HepG2 (cell line): ENCODE results near the gene SLC29A1. TPM values are rescaled to one million over a fixed set of nuclear protein-coding genes. Genes with fewer than 3 reads are reported as not detected.
A peak's percentile ranks its signal among the peaks of the same experiment; 100 is the strongest.

Experiments
- ATAC-seq: fragments of 200-7000 bp; cut with Tn5 transposase; 3 replicates; pipeline ENCODE4 v1.9.1; 2020; ENCODE audit warnings: mild to moderate bottlenecking, moderate library complexity
- BruUV-seq: library from RNA; stranded (reverse); fragments of 400-500 nt; replicated peaks from 2 replicates; lab custom pipeline; 2021; lab: Mats Ljungman, UMichigan
- CTCF ChIA-PET: fragments of 300-600 bp; formaldehyde crosslinking; extraction: SDS; loops from one replicate; lab custom pipeline; 2021; ENCODE audit warnings: low total read pairs, inconsistent platforms, low intra/inter-chr PET ratio; lab: Yijun Ruan, JAX
- POLR2A ChIA-PET: fragments of 350-600 bp; sonication (Branson Sonifier 250); formaldehyde crosslinking; loops from one replicate; lab custom pipeline; 2020; ENCODE audit warnings: antibody characterized with exemption, inconsistent platforms; lab: Yijun Ruan, JAX
- DNase-seq: peaks from one replicate; pipeline ENCODE4 v3.0.0-alpha.2; 2015; ENCODE audit warnings: low spot score
- FAIRE-seq: peaks from 3 replicates; lab custom pipeline; 2011; peaks lifted over from hg19 to GRCh38; lab: Jason Lieb, UNC
- H2AFZ ChIP-seq: one replicate; pipeline ENCODE4 v1.6.1; 2011; ENCODE audit warnings: low read length, inconsistent platforms
- H3K27ac ChIP-seq: fragments of 300-600 bp; 3 replicates; pipeline ENCODE4 v1.8.0; 2011; ENCODE audit warnings: mixed run types, mild to moderate bottlenecking, mixed read lengths, low read length, inconsistent platforms; ENCODE audit not compliant: insufficient read depth; ENCODE audit errors: extremely low read length
- H3K27me3 ChIP-seq, 2 experiments: fragments of 200-600 bp in 1 of 2; 2 replicates in 1 of 2; 3 replicates in 1 of 2; pipeline versions ENCODE4 v1.6.0 to v1.8.0; 2011; ENCODE audit warnings: low read length in 2 of 2, mild to moderate bottlenecking in 2 of 2, moderate library complexity in 2 of 2, inconsistent platforms in 1 of 2; ENCODE audit not compliant: insufficient read depth in 2 of 2, control insufficient read depth in 1 of 2
- H3K36me3 ChIP-seq, 2 experiments: fragments of 200-600 bp in 1 of 2; replicated peaks in 1 of 2; 2 replicates in 1 of 2; 3 replicates in 1 of 2; pipeline versions ENCODE4 v1.5.1 to v1.8.0; 2011; ENCODE audit warnings: low read length in 2 of 2, inconsistent platforms in 1 of 2; ENCODE audit not compliant: insufficient read depth in 2 of 2, control insufficient read depth in 1 of 2
- H3K4me1 ChIP-seq: 2 replicates; pipeline ENCODE4 v1.5.1; 2012; ENCODE audit warnings: low read length, inconsistent platforms; ENCODE audit not compliant: insufficient read depth
- H3K4me2 ChIP-seq: 2 replicates; pipeline ENCODE4 v1.6.0; 2011; ENCODE audit warnings: low read depth, low read length, inconsistent platforms
- H3K4me3 ChIP-seq, 3 experiments: fragments of 200-600 bp in 1 of 3; sonication (generic), shearing (Covaris generic) in 1 of 3; replicated peaks in 1 of 3; 2 replicates each; pipeline ENCODE4 v1.5.1; 2011 to 2016; ENCODE audit warnings: low read length in 3 of 3, inconsistent platforms in 2 of 3, low read depth in 2 of 3, mild to moderate bottlenecking in 2 of 3, control low read depth in 1 of 3, mixed read lengths in 1 of 3; ENCODE audit not compliant: insufficient read depth in 1 of 3
- H3K79me2 ChIP-seq: one replicate; pipeline ENCODE4 v1.6.1; 2011; ENCODE audit warnings: low read length, inconsistent platforms; ENCODE audit not compliant: insufficient read depth
- H3K9ac ChIP-seq: 2 replicates; pipeline ENCODE4 v1.6.0; 2011; ENCODE audit warnings: mild to moderate bottlenecking, low read depth, low read length, inconsistent platforms; ENCODE audit not compliant: insufficient read depth
- H3K9me3 ChIP-seq: 2 replicates; pipeline ENCODE4 v1.5.1; 2012; ENCODE audit warnings: mild to moderate bottlenecking, low read length
- H4K20me1 ChIP-seq: 2 replicates; pipeline ENCODE4 v1.6.0; 2011; ENCODE audit warnings: inconsistent platforms, mild to moderate bottlenecking, low read length, moderate library complexity; ENCODE audit not compliant: insufficient read depth
- AGO2 ChIP-seq: fragments of 200-400 bp; formaldehyde crosslinking; optimal IDR thresholded peaks from 2 replicates; pipeline ENCODE3; 2017; ENCODE audit warnings: mild to moderate bottlenecking, low read depth, low read length, moderate library complexity
- ATF2 ChIP-seq: sonication (generic); formaldehyde crosslinking; IDR thresholded peaks from 2 replicates; pipeline ENCODE4 v1.4.0; 2020; ENCODE audit warnings: missing genetic modification reagents
- ELK4 ChIP-seq: sonication (generic); formaldehyde crosslinking; IDR thresholded peaks from 2 replicates; pipeline ENCODE4 v1.9.0; 2021; ENCODE audit warnings: missing genetic modification reagents, borderline replicate concordance
- MIXL1 ChIP-seq: IDR thresholded peaks from 2 replicates; pipeline ENCODE4 v1.6.1; 2016
- PAF1 ChIP-seq: IDR thresholded peaks from 2 replicates; pipeline ENCODE4 v1.6.1; 2016; ENCODE audit warnings: missing genetic modification reagents, missing compliant biosample characterization
- PCBP2 ChIP-seq: fragments of 200-400 bp; formaldehyde crosslinking; optimal IDR thresholded peaks from 2 replicates; pipeline ENCODE3; 2018; ENCODE audit warnings: low read length, low read depth; ENCODE audit not compliant: poor library complexity, severe bottlenecking
- POLR2G ChIP-seq: fragments of 200-400 bp; formaldehyde crosslinking; IDR thresholded peaks from 2 replicates; pipeline ENCODE4 v1.6.1; 2018; ENCODE audit warnings: mild to moderate bottlenecking, low read depth, low read length, moderate library complexity
- SALL1 ChIP-seq: sonication (generic); formaldehyde crosslinking; IDR thresholded peaks from 2 replicates; pipeline ENCODE4 v1.8.0; 2022; ENCODE audit warnings: mild to moderate bottlenecking, missing genetic modification reagents
- SSRP1 ChIP-seq: IDR thresholded peaks from 2 replicates; pipeline ENCODE4 v1.6.1; 2016; ENCODE audit warnings: control low read depth
- THAP11 ChIP-seq: IDR thresholded peaks from 2 replicates; pipeline ENCODE4 v1.6.1; 2016; ENCODE audit warnings: missing biosample characterization, missing genetic modification reagents
- ZFP91 ChIP-seq: sonication (generic); formaldehyde crosslinking; IDR thresholded peaks from 2 replicates; pipeline ENCODE4 v1.9.0; 2022; ENCODE audit warnings: missing genetic modification reagents, mild to moderate bottlenecking, borderline replicate concordance
- ZNF17 ChIP-seq: sonication (generic); formaldehyde crosslinking; IDR thresholded peaks from 2 replicates; pipeline ENCODE4 v1.5.0; 2020; ENCODE audit warnings: mild to moderate bottlenecking, missing genetic modification reagents
- ZNF337 ChIP-seq: sonication (generic); formaldehyde crosslinking; IDR thresholded peaks from 2 replicates; pipeline ENCODE4 v1.5.1; 2020; ENCODE audit warnings: missing genetic modification reagents, low read depth, mild to moderate bottlenecking, borderline replicate concordance
- ZNF576 ChIP-seq: sonication (generic); formaldehyde crosslinking; IDR thresholded peaks from 2 replicates; pipeline ENCODE4 v1.4.0; 2020; ENCODE audit warnings: mild to moderate bottlenecking, missing genetic modification reagents
- ZNF704 ChIP-seq: sonication (generic); formaldehyde crosslinking; IDR thresholded peaks from 2 replicates; pipeline ENCODE4 v1.8.1; 2023; ENCODE audit warnings: mild to moderate bottlenecking, inconsistent platforms, moderate library complexity, missing genetic modification reagents, borderline replicate concordance
- ZNF780A ChIP-seq: sonication (generic); formaldehyde crosslinking; IDR thresholded peaks from 2 replicates; pipeline ENCODE4 v1.8.0; 2022; ENCODE audit warnings: mild to moderate bottlenecking, missing genetic modification reagents, moderate library complexity
- WGBS: methylation state at CpG from one replicate; pipeline ENCODE4 v1.1.6; 2017; ENCODE audit warnings: low lambda C conversion rate; 5-methylcytosine and 5-hydroxymethylcytosine counted together
- in situ Hi-C: cut with HindIII; loops from 2 replicates; pipeline ENCODE4 v1.10.0; 2017; ENCODE audit warnings: low pct_unique_long_range_greater_than_20kb; ENCODE audit not compliant: extremely low pct_ligation_motif_present
- intact Hi-C: fragments of 100-400 bp; cut with micrococcal nuclease; formaldehyde crosslinking; loops from one replicate; pipeline ENCODE4 v1.10.0; 2022; ENCODE audit not compliant: unreplicated experiment
- polyA plus RNA-seq, 8 experiments: library from polyadenylated mRNA; depleted of rRNA in 3 of 8; stranded (reverse) in 7 of 8; unstranded in 1 of 8; fragments of >200 nt; fragmentation: Illumina TruSeq in 4 of 8; extraction: Trizol in 4 of 8; gene quantifications; 2 replicates each; pipeline versions ENCODE4 v1.2.1 to v1.2.3, GENCODE V29; 2011 to 2016; ENCODE audit warnings: low read depth in 4 of 8, missing spikeins in 1 of 8, mixed read lengths in 1 of 8; ENCODE audit not compliant: insufficient read depth in 1 of 8
- total RNA-seq, 5 experiments: library from RNA; depleted of rRNA; stranded (reverse); fragments of >200 nt; fragmentation: Illumina TruSeq; extraction: Trizol; gene quantifications; 2 replicates each; pipeline ENCODE4 v1.2.3, GENCODE V29; 2016; ENCODE audit warnings: low read depth in 1 of 5

The SLC29A1 gene
- total and polyA plus RNA-seq, 2 of the 13 experiments (the other 11 are each of a cell fraction or from before 2014, with no cell fraction given), result 43.2 to 106 TPM

- peak; percentile 68; the same call in 1 of the 2 replicates for TF ChIP-seq SSRP1
- TF ChIP-seq ATF2 (CRISPR knock-in tag), result no peak
- TF ChIP-seq MIXL1 (CRISPR knock-in tag), result no peak
- TF ChIP-seq ZNF704 (CRISPR knock-in tag), result no peak
Measured at GRCh38 chr6:44248579-44248978, 25.2 kb downstream of the SLC29A1 start (continued).

GRCh38 chr6:44249082-44249748, 25.8 kb downstream of the SLC29A1 start:
- WGBS, result 83% methylated on average over 9 of the region's 9 CpGs
- no peak for DNase-seq
- H4K20me1 ChIP-seq, result peaks cover 72% of the 10 kb centered on the region
- ATAC-seq, result no peak
- intact Hi-C loops, result no loop called here
- H3K27me3 ChIP-seq, result no peaks in the 10 kb centered on the region; a peak in 1 of 5 replicates
- in situ Hi-C loops, result no loop called here
- peaks cover 34 to 60% of the 10 kb centered on the region in 2 experiments for H3K36me3 ChIP-seq
- H3K4me3 ChIP-seq, result peak overlapping the region; percentile 81 to 97 (median 87)
- ChIA-PET CTCF (no interaction called here), POLR2A (interaction anchor here (1.1 to 8.4 kb wide), 3 partner anchors 7 to 57 kb away, joined by 3 to 264 read pairs (median 6); partner anchors contain the start of gene SLC35B2)
- H3K4me1 ChIP-seq, result peaks cover 70% of the 10 kb centered on the region
- H3K27ac ChIP-seq, result peak overlapping the region; percentile 96
- H3K9me3 ChIP-seq, result no peaks in the 10 kb centered on the region
- BruUV-seq, result no TSS peak
- peak overlapping the region; percentile 99 for H3K9ac ChIP-seq
- H3K79me2 ChIP-seq, result peaks cover 54% of the 10 kb centered on the region
- FAIRE-seq, result no peak
- H3K4me2 ChIP-seq, result peak overlapping the region; percentile 85
- no peak overlapping the region for H2AFZ ChIP-seq
- TF ChIP-seq ZNF780A (CRISPR knock-in tag), result 0 out of 2 replicates have a peak, but pooled peaks have one; percentile 48
- 0 out of 2 replicates have a peak, but pooled peaks have one; percentile 15 for TF ChIP-seq THAP11 (CRISPR knock-in tag)
- TF ChIP-seq ZNF17 (CRISPR knock-in tag), result 0 out of 2 replicates have a peak, but pooled peaks have one; percentile 52
- TF ChIP-seq PAF1 (CRISPR knock-in tag), result peak; percentile 55; the same call in 1 of the 2 replicates
- TF ChIP-seq POLR2G, result peak; percentile 29; the same call in 1 of the 2 replicates
- no peak for TF ChIP-seq ZNF337 (CRISPR knock-in tag)
- TF ChIP-seq PCBP2, result no peak
- TF ChIP-seq ZNF576 (CRISPR knock-in tag), result 0 out of 2 replicates have a peak, but pooled peaks have one; percentile 22
- TF ChIP-seq SALL1 (CRISPR knock-in tag), result 0 out of 2 replicates have a peak, but pooled peaks have one; percentile 14
- TF ChIP-seq AGO2, result peak; percentile 29
- 0 out of 2 replicates have a peak, but pooled peaks have one; percentile 13 for TF ChIP-seq ELK4 (CRISPR knock-in tag)
- peak; percentile 47; the same call in 1 of the 2 replicates for TF ChIP-seq ZFP91 (CRISPR knock-in tag)
